GM12865 (cell line): Measurements from ENCODE around the gene CLDN20.

Source experiments
- DNase-seq: peaks from one replicate; pipeline ENCODE4 v3.0.0; 2010; ENCODE audit warnings: low read depth
- H3K4me3 ChIP-seq: 2 replicates; pipeline ENCODE4 v1.5.1; 2011; ENCODE audit warnings: mild to moderate bottlenecking, low read depth, low read length, control low read depth
- CTCF ChIP-seq: IDR thresholded peaks from 2 replicates; pipeline ENCODE4 v1.5.1; 2011; ENCODE audit warnings: low read length, control low read depth, low read depth, inconsistent platforms; ENCODE audit not compliant: insufficient read depth; ENCODE audit errors: missing control alignments

CLDN20 gene

GRCh38 chr6:155234167-155234566 lies 29.6 kb upstream of the CLDN20 start:
- H3K4me3 ChIP-seq, result no peak overlapping the region
- DNase-seq, result no peak

GRCh38 chr6:155234687-155235086 lies 29.1 kb upstream of the CLDN20 start:
- no peak for DNase-seq
- no peak overlapping the region for H3K4me3 ChIP-seq
- no peak for TF ChIP-seq CTCF

More at GRCh38 chr6:155234167-155234566, 29.6 kb upstream of the CLDN20 start:
- TF ChIP-seq CTCF, result no peak

- no peak for TF ChIP-seq CTCF
- no peak for DNase-seq
- H3K4me3 ChIP-seq, result no peak overlapping the region
Measured at GRCh38 chr6:155235087-155235486, 28.7 kb upstream of the CLDN20 start.

GRCh38 chr6:155237613-155238012 lies 26.2 kb upstream of the CLDN20 start:
- H3K4me3 ChIP-seq, result no peak overlapping the region
- no peak for DNase-seq
- no peak for TF ChIP-seq CTCF

- no peak overlapping the region for H3K4me3 ChIP-seq
- TF ChIP-seq CTCF, result no peak
- DNase-seq, result no peak
Measured at GRCh38 chr6:155240905-155241600, 22.8 kb upstream of the CLDN20 start.

GRCh38 chr6:155241966-155242365 lies 21.8 kb upstream of the CLDN20 start:
- DNase-seq, result no peak
- TF ChIP-seq CTCF, result no peak

GRCh38 chr6:155244434-155244833 lies 19.4 kb upstream of the CLDN20 start:
- no peak overlapping the region for H3K4me3 ChIP-seq
- no peak for DNase-seq
- TF ChIP-seq CTCF, result no peak

More at GRCh38 chr6:155241966-155242365, 21.8 kb upstream of the CLDN20 start:
- H3K4me3 ChIP-seq, result no peak overlapping the region
